ENCODE data around the gene MAPK10.

- no peak for TF ChIP-seq POLR2AphosphoS5 (IDR thresholded peaks at IDR 0.05)
- TF ChIP-seq CTCF (IDR thresholded peaks at IDR 0.05): no peak
Observed at GRCh38 chr4:86001591-86001990, 358.3 kb downstream of the MAPK10 start.
